HG02759 (cell line): Measurements from ENCODE around the gene ZBTB9.
"Not testable (repeated sequence)": the region's sequence is repeated elsewhere in the genome, so short reads cannot be mapped to it uniquely, and the experiment has no call there.

Experiments used
- ATAC-seq: cut with Tn5 transposase; IDR thresholded peaks from one replicate; pipeline ENCODE4 v1.9.1; 2021; ENCODE audit warnings: mild to moderate bottlenecking, moderate library complexity; ENCODE audit not compliant: unreplicated experiment

The ZBTB9 gene

DNA sequence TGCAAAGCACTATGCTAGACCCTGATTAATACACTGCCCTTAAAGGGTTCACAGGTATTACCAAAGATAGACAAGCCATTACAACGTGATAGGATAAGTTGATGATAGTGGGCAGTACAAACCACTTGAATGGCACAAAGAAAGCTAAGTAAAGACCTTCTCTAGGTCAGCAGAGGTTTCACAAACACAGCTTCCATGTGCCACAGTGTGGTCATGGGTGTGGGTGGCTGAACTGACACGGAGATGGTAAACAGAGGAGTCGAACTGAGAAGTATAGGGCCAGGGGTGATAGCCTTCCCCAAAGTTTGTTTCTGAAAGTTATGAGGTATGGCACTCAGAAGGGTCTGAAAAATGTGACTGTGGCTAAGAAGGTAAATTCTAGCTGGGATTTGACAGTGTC is 4.3 kb downstream of the ZBTB9 start:
- ATAC-seq = no peak

GRCh38 chr6:33459226-33459625 is 4.8 kb downstream of the ZBTB9 start:
- no peak for ATAC-seq

DNA sequence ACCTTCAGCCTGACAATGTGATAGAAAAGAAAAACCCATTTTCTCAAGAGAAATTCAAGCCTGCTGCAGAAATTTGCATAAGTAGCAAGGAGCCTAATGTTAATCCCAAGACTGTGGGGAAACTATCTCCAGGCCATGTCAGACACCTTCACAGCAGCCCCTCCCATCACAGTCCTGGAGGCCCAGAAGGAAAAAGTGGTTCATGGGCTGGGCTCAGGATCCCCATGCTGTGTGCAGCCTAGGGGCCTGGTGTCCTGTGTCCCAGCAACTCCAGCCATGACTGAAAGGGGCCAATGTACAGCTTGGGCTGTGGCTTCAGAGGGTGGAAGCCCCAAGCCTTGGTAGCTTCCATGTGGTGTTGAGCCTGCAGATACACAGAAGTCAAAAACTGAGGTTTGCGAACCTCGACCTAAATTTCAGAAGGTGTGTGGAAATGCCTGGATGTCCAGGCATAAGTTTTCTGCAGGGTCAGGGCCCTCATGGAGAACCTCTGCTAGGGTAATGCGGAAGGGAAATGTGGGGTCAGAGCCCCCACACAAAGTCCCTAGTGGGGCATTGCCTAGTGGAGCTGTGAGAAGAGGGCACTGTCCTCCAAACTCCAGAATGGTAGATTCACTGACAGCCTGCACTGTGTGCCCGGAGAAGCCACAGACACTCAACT is 11.8 kb downstream of the ZBTB9 start:
- no peak for ATAC-seq

- ATAC-seq = no peak
Observed at GRCh38 chr6:33467091-33467490, 12.7 kb downstream of the ZBTB9 start.

GRCh38 chr6:33469661-33470060 is 15.3 kb downstream of the ZBTB9 start:
- no peak for ATAC-seq

DNA sequence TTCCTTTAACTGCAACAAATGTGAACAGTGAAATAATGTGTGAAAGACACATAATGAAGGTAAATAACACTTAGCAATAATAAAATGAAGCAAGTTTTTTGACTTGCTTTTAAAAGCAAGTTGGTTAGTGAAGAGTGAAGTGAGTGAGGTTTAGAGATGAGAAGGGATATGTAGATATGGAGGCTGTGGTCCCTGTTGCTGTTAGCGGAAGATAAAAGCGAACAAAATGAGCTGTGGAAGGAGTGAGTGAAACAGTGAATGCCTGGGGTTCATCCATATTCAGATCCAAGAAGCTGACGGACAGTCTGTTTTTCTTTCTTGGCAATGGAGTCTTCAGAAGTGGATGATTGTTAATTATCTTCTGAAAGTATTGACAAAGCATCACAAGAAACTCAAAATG is 23.5 kb downstream of the ZBTB9 start:
- ATAC-seq = no peak

GRCh38 chr6:33481192-33481591 is 26.8 kb downstream of the ZBTB9 start:
- no peak for ATAC-seq

DNA sequence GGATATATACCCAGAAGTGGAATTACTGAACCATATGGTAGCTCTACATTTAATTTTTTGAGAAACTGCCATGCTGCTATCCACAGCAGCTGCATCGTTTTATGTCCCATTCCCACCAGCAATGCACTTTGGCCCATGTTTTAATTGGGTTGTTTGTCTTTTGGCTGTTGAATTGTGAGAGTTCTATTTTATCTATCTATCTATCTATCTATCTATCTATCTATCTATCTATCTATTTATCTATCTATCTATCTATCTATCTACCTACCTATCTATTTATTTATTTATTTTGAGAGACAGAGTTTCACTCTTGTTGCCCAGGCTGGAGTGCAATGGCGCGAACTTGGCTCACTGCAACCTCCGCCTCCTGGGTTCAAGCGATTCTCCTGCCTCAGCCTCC is 28.2 kb downstream of the ZBTB9 start:
- ATAC-seq = not testable (repeated sequence)

DNA sequence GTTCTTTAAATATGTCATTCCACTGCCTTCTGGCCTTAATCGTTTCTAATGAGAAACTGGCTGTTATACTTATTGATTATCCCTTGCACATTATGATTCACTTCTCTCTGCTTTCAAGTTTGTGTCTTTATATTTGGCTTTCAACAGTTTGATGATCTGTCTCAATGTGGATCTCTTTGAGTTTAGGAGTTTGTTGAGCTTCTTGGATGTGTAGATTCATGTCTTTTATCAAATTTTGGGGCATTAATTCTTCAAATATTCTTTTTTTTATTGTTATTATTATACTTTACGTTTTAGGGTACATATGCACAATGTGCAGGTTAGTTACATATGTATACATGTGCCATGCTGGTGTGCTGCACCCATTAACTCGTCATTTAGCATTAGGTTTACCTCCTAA is 29.3 kb downstream of the ZBTB9 start:
- ATAC-seq = no peak

DNA sequence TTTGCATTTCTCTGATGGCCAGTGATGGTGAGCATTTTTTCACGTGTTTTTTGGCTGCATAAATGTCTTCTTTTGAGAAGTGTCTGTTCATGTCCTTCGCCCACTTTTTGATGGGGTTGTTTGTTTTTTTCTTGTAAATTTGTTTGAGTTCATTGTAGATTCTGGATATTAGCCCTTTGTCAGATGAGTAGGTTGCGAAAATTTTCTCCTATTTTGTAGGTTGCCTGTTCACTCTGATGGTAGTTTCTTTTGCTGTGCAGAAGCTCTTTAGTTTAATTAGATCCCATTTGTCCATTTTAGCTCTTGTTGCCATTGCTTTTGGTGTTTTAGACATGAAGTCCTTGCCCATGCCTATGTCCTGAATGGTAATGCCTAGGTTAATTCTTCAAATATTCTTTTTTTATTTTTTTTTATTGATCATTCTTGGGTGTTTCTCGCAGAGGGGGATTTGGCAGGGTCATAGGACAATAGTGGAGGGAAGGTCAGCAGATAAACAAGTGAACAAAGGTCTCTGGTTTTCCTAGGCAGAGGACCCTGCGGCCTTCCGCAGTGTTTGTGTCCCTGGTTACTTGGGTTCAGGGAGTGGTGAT is 30.4 kb downstream of the ZBTB9 start:
- not testable (repeated sequence) for ATAC-seq

DNA sequence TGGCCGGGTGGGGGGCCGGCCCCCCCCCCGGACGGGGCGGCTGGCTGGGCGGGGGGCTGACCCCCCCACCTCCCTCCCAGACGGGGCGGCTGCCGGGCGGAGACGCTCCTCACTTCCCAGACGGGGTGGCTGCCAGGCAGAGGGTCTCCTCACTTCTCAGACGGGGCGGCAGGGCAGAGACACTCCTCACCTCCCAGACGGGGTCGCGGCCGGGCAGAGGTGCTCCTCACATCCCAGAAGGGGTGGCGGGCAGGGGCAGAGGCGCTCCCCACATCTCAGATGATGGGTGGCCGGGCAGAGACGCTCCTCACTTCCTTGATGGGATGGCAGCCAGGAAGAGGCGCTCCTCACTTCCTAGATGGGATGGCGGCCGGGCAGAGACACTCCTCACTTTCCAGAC is 31.3 kb downstream of the ZBTB9 start:
- ATAC-seq = not testable (repeated sequence)

DNA sequence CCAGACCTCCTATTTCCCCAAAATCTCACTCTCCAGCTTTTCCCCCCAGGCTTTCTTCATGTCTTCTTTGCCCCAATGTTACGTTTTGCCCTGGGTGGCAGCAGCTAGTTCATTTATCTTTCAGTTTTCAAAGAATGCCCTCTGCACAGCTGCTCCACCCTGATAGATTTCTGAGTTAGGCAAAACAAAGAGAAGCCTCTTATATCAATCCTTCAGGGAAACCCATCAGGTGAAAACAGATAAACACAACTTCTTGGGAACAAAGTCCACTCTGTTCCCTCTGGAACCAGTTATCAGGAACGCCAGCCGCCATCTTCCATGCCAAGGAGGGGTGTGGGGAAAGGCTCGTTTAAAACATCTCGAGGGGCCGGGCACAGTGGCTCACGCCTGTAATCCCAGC is 34.0 kb downstream of the ZBTB9 start:
- ATAC-seq = no peak

DNA sequence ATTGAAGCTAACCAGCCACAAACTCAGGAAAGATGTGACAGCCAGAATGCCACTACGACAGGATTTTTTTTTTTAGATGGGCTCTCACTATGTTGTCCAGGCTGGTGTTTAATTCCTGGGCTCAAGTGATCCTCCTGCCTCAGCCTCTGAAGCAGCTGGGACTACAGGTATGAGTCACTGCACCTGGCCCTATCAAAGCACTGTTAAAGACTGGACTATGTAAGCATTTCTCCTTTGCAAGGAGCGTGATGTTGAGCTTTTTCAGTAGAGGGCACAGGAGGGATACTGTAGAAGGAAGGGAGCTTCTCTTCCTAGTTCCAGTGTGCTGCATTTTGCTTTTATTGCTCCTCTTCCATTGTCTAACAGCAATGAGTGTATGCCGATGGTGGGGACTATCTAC is 35.8 kb downstream of the ZBTB9 start:
- ATAC-seq = no peak

DNA sequence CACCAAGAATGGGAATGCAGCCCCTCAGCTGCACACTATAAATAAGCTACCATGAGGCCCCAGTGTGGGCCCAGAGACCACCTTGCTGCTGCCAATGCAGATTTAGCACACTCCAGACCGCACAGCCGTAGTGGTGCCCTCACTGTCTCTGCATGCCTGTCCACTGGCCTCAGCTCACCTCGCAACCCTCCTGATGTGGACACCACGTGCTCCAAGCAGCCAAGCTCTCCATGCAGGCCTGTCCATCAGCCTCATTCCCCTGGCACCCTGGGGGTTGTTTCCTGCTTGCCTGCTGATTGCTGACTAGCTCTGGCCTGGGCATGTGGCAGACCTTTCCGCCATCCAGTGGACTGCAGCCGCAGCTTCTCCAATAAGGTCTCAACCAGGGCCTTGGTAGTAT is 36.2 kb downstream of the ZBTB9 start:
- ATAC-seq = no peak

DNA sequence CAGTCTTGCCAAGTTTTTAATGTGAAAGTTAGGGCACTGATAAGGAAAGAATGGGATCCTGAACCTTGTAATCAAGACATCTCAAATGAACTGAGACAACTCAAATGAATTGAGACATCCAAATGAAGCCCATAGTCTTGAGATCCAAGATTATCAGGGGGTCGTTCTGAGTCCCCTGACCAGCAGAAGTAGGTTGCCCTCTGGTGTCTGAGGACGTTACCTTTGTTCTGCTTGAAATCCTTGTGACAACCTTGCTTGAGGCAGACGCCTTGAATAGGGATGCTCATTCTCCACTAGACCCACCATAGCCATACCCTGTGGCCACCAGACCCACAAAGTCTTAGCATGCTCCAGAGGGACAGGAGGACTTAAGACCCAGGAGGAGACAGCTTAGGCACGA is 37.7 kb downstream of the ZBTB9 start:
- ATAC-seq = no peak

GRCh38 chr6:33497157-33497556 is 42.8 kb downstream of the ZBTB9 start:
- ATAC-seq = no peak

GRCh38 chr6:33502486-33502885 is 48.1 kb downstream of the ZBTB9 start:
- no peak for ATAC-seq

DNA sequence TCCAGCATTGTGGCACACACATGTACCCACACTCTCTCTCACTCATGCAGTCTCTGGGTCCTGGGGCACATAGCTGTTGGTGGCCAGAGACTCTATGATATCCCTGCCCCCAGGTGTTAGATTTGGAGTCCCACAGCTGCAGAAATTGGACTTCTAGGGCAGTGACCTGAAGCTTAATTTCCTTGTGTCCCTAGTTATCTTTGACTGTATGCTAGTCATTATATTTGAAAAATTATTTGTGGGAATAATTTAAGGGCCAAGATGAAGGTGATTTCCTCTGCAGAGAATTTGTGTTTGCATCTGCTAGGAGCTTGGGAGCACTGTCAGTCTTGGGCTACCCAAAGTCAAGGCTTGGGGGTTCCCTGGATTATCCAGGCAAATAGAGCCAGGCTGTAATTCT is 50.1 kb downstream of the ZBTB9 start:
- ATAC-seq = no peak

DNA sequence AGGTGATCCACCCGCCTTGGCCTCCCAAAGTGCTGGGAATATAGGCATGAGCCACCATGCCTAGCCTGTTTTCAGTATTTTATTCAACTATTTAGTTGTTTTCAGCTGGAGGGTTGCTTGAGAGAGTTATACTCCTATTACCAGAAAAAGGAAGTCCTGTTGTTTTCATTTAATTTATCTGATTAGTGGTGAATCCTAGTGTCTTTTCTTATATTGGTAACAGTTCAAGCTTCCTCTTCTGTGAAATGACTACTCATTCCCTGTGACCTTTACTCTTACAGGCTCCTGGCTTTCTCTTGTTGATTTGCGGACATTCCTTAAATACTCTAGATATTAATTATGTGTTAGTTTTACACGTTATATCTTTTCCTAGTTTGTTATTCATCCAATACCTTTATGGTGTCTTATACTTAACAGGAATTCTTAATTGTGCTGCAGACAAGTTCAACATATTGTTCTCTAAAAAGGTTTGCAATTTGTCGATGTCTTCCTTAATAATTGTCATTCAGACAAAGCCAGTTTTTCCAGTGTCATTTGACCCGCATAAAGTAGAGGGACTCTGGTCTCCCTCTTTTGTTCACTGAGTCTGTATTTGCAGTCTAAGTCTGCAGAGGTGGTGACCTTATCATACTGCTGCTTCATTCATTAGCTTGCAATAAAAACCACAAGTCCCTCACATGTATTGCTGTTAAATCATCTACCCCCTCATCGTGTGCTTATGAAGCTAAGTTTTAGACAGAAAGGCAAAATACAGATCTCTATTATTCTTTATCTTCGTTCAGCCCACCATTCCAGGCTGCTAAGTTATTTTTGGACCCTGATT is 51.4 kb downstream of the ZBTB9 start:
- no peak for ATAC-seq
